Chondrocyte (in vitro differentiated cells): ENCODE results near the gene KRT83. TPM values are rescaled to one million over a fixed set of nuclear protein-coding genes. Genes with fewer than 3 reads are reported as not detected.
"Not testable (repeated sequence)": the region's sequence is repeated elsewhere in the genome, so short reads cannot be mapped to it uniquely, and the experiment has no call there.

Experiments
- DNase-seq: peaks from one replicate; pipeline ENCODE4 v3.0.0; 2021; ENCODE audit warnings: mixed read lengths, low spot score
- H3K27ac Mint-ChIP-seq: one replicate; pipeline ENCODE4 v1.8.0; 2021; ENCODE audit warnings: mild to moderate bottlenecking, moderate library complexity, mixed read lengths; ENCODE audit not compliant: unreplicated experiment
- H3K27me3 Mint-ChIP-seq: 2 replicates; pipeline ENCODE4 v1.8.0; 2021; ENCODE audit warnings: low read depth, mixed read lengths
- H3K36me3 Mint-ChIP-seq: 2 replicates; pipeline ENCODE4 v1.8.0; 2021; ENCODE audit warnings: low read depth, mixed read lengths
- H3K4me1 Mint-ChIP-seq: 2 replicates; pipeline ENCODE4 v1.8.0; 2021; ENCODE audit warnings: low read depth, mild to moderate bottlenecking, mixed read lengths
- H3K4me3 Mint-ChIP-seq: one replicate; pipeline ENCODE4 v1.8.0; 2021; ENCODE audit warnings: mild to moderate bottlenecking, moderate library complexity, mixed read lengths; ENCODE audit not compliant: unreplicated experiment
- H3K9me3 Mint-ChIP-seq: 2 replicates; pipeline ENCODE4 v1.8.0; 2021; ENCODE audit warnings: low read depth, mixed read lengths
- CTCF ChIP-seq: fragments of 200-600 bp; sonication (generic); IDR thresholded peaks from 2 replicates; pipeline ENCODE4 v1.5.0; 2021; ENCODE audit warnings: antibody characterized with exemption, mild to moderate bottlenecking, moderate library complexity
- total RNA-seq: library from RNA; stranded (reverse); gene quantifications from 3 replicates; pipeline ENCODE4 v1.2.1, GENCODE V29; 2021

The KRT83 gene
- total RNA-seq, 1 donor from 2014 or later: not detected

DNA sequence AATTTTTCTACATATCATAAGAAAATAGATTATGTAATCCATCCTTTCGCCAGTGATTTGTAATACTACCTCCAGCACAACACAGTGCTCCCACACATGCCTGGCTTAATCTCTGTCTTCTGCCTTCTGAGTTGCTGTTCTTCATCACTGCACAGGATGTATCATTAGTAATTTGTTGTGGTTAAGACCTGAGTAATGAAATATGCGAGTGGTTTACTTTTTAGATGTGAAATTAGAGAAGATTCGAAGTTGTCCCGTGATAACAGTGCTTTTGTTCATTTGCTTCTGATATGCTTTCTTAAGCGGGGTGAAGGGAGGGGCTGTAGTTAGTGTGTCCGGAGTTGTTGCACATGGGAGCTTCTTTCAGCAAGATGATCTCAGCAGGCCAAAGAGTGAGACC is 28.0 kb upstream of the KRT83 start:
- Mint-ChIP-seq H3K4me1 (peaks cover 7% of the 10 kb centered on the region), H3K4me3 (no peak overlapping the region), H3K9me3 (no peaks in the 10 kb centered on the region), H3K27me3 (peaks cover 36% of the 10 kb centered on the region), H3K27ac (no peak overlapping the region), H3K36me3 (no peaks in the 10 kb centered on the region)
- TF ChIP-seq CTCF: no peak
- DNase-seq: no peak

DNA sequence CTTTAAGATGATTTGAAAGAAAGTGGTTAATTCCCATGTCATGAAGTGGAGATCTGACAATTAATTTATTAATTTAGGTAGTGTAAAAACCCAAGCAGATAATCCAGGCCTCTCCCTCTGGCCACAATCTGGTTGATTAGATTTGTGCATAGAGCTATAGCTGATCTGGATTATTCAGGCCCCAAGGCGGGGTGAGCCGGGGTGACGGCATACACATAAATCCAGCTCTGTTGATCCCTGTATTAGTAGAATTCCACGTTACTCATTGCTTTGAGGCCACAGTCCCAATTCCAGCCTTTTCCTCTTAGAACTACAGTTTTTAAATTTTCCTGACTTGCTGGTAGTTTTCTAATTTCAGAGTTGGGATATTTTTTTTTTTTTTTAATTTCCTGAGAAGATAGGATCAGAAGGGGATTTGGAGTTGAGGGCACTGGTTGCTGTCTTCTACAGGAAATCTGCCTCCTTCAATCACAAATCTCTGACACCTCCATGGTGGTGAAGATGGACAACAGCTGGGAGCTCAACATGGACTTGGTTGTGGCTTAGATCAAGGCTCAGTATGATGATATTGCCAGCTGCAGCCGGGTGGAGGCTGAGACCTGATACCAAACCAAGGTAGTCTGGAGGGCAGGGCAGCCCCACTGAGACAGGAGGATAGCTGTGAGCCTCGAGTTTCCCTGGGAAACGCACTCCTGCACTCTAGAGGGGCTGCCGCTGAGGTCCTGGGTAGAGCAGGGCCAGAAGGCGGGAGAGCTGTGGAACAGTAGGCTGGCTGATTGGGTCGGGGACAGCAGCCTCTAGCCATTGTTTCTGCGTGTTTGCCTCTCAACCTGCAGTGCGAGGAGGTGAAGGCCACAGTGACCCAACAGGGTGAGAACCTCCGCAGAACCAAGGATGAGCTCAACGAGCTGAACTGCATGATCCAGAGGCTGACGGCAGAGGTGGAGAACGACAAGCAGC is 26.6 kb upstream of the KRT83 start:
- H3K9me3 Mint-ChIP-seq: peaks cover 3% of the 10 kb centered on the region
- DNase-seq: no peak
- peaks cover 28% of the 10 kb centered on the region for H3K27me3 Mint-ChIP-seq
- H3K4me3 Mint-ChIP-seq: no peak overlapping the region
- no peaks in the 10 kb centered on the region for H3K36me3 Mint-ChIP-seq
- peaks cover 5% of the 10 kb centered on the region for H3K4me1 Mint-ChIP-seq
- H3K27ac Mint-ChIP-seq: no peak overlapping the region
- no peak for TF ChIP-seq CTCF

- H3K27me3 Mint-ChIP-seq: peaks cover 21% of the 10 kb centered on the region
- DNase-seq: no peak
- H3K36me3 Mint-ChIP-seq: no peaks in the 10 kb centered on the region
- no peak overlapping the region for H3K27ac Mint-ChIP-seq
- no peak for TF ChIP-seq CTCF
- peaks cover 3% of the 10 kb centered on the region for H3K9me3 Mint-ChIP-seq
- H3K4me1 Mint-ChIP-seq: peaks cover 5% of the 10 kb centered on the region
- no peak overlapping the region for H3K4me3 Mint-ChIP-seq
Observed at GRCh38 chr12:52347016-52347415, 25.8 kb upstream of the KRT83 start.

- Mint-ChIP-seq H3K27ac (no peak overlapping the region), H3K4me3 (no peak overlapping the region), H3K27me3 (peaks cover 22% of the 10 kb centered on the region), H3K4me1 (peaks cover 5% of the 10 kb centered on the region), H3K9me3 (peaks cover 3% of the 10 kb centered on the region), H3K36me3 (no peaks in the 10 kb centered on the region)
- no peak for DNase-seq
- TF ChIP-seq CTCF: no peak
Observed at GRCh38 chr12:52346593-52346992, 25.4 kb upstream of the KRT83 start.

- not testable (repeated sequence) for H3K9me3 Mint-ChIP-seq, H3K4me1 Mint-ChIP-seq, DNase-seq, H3K36me3 Mint-ChIP-seq, H3K4me3 Mint-ChIP-seq, H3K27ac Mint-ChIP-seq
- H3K27me3 Mint-ChIP-seq: peaks cover 22% of the 10 kb centered on the region
Observed at GRCh38 chr12:52345041-52345440, 23.8 kb upstream of the KRT83 start.

- Mint-ChIP-seq H3K36me3 (no peaks in the 10 kb centered on the region), H3K27ac (no peak overlapping the region), H3K9me3 (peaks cover 3% of the 10 kb centered on the region), H3K4me3 (no peak overlapping the region), H3K4me1 (peaks cover 5% of the 10 kb centered on the region), H3K27me3 (peaks cover 21% of the 10 kb centered on the region)
- no peak for TF ChIP-seq CTCF
- DNase-seq: no peak
Observed at GRCh38 chr12:52344111-52344510, 22.9 kb upstream of the KRT83 start.
